Kidney epithelial cell (primary cell): ENCODE results near the gene SPAG4. TPM values are rescaled to one million over a fixed set of nuclear protein-coding genes. Genes with fewer than 3 reads are reported as not detected.

Experiments
- DNase-seq: peaks from one replicate; pipeline ENCODE4 v3.0.0-alpha.2; 2010; ENCODE audit warnings: low read depth
- H3K27me3 ChIP-seq: 2 replicates; pipeline ENCODE4 v1.6.0; 2011; ENCODE audit warnings: low read length; ENCODE audit not compliant: control insufficient read depth, insufficient read depth
- H3K36me3 ChIP-seq: 2 replicates; pipeline ENCODE4 v1.5.1; 2011; ENCODE audit warnings: low read length; ENCODE audit not compliant: control insufficient read depth, insufficient read depth
- H3K4me3 ChIP-seq: 2 replicates; pipeline ENCODE4 v1.5.1; 2011; ENCODE audit warnings: low read depth, mild to moderate bottlenecking, control low read depth, low read length
- CTCF ChIP-seq: IDR thresholded peaks from 2 replicates; pipeline ENCODE4 v1.5.1; 2011; ENCODE audit warnings: mild to moderate bottlenecking, moderate library complexity, low read length, control low read depth, inconsistent platforms; ENCODE audit not compliant: insufficient read depth, poor library complexity, severe bottlenecking
- total RNA-seq: library from RNA; depleted of rRNA; stranded (reverse); fragments of >200 nt; gene quantifications from 2 replicates; pipeline ENCODE4 v1.2.3, GENCODE V29; 2015

Gene SPAG4
- total RNA-seq, 1 donor from 2014 or later: 2.6 TPM

GRCh38 chr20:35600176-35600992 lies 15.2 kb upstream of the SPAG4 start:
- no peak for DNase-seq
- no peak for TF ChIP-seq CTCF
- Histone ChIP-seq H3K36me3 (no peaks in the 10 kb centered on the region), H3K4me3 (peak overlapping the region; percentile 32), H3K27me3 (peaks cover 40% of the 10 kb centered on the region)

GRCh38 chr20:35600993-35601973 lies 14.3 kb upstream of the SPAG4 start:
- DNase-seq: no peak
- TF ChIP-seq CTCF: peak; percentile 41
- H3K4me3 ChIP-seq: peak overlapping the region; percentile 32
- peaks cover 40% of the 10 kb centered on the region for H3K27me3 ChIP-seq
- no peaks in the 10 kb centered on the region for H3K36me3 ChIP-seq

- H3K36me3 ChIP-seq: no peaks in the 10 kb centered on the region
- peaks cover 37% of the 10 kb centered on the region for H3K27me3 ChIP-seq
- H3K4me3 ChIP-seq: no peak overlapping the region
- no peak for DNase-seq
- no peak for TF ChIP-seq CTCF
Measured at GRCh38 chr20:35601990-35602389, 13.6 kb upstream of the SPAG4 start.

GRCh38 chr20:35602851-35603495 lies 12.7 kb upstream of the SPAG4 start:
- H3K27me3 ChIP-seq: peaks cover 37% of the 10 kb centered on the region
- no peak overlapping the region for H3K4me3 ChIP-seq
- no peak for TF ChIP-seq CTCF

GRCh38 chr20:35603695-35604448 lies 11.8 kb upstream of the SPAG4 start:
- Histone ChIP-seq H3K36me3 (no peaks in the 10 kb centered on the region), H3K27me3 (peaks cover 35% of the 10 kb centered on the region), H3K4me3 (no peak overlapping the region)
- peak; percentile 48 for DNase-seq
- TF ChIP-seq CTCF: no peak

More at GRCh38 chr20:35602851-35603495, 12.7 kb upstream of the SPAG4 start:
- no peaks in the 10 kb centered on the region for H3K36me3 ChIP-seq
- no peak for DNase-seq
